ENCODE data around the gene ARHGEF18. TPM values are rescaled to one million over a fixed set of nuclear protein-coding genes. Genes with fewer than 3 reads are reported as not detected.

The ARHGEF18 gene
- total and polyA plus RNA-seq, 2 experiments from 2014 or later = 12.8 to 47.6 TPM

- DNase-seq (ENCODE audit: low spot score) (no peak), ATAC-seq (no peak)
- Mint-ChIP-seq H3K4me3 (no peak overlapping the region), H3K4me1 (peaks cover 9% of the 10 kb centered on the region; the same call in 2 of the 3 replicates), H3K27ac (no peak overlapping the region), H3K27me3 (ENCODE audit: insufficient read depth, low read depth, poor library complexity) (peaks cover 15% of the 10 kb centered on the region), H3K36me3 (ENCODE audit: low read depth) (no peaks in the 10 kb centered on the region), H3K9me3 (peaks cover 2% of the 10 kb centered on the region; the same call in 1 of the 3 replicates)
- Histone ChIP-seq H2AFZ (no peak overlapping the region), H3F3A (replicated peaks; ENCODE audit: low read depth) (no peaks in the 10 kb centered on the region), H3K27me3 (ENCODE audit: insufficient read depth) (no peaks in the 10 kb centered on the region), H3K4me1 (ENCODE audit: insufficient read depth) (no peaks in the 10 kb centered on the region; the same call in 1 of the 2 replicates), H4K20me1 (replicated peaks; ENCODE audit: insufficient read depth) (no peaks in the 10 kb centered on the region), H3K36me3 (ENCODE audit: insufficient read depth) (no peaks in the 10 kb centered on the region), H3K27ac (ENCODE audit: low read depth) (no peak overlapping the region), H3K79me2 (replicated peaks; ENCODE audit: insufficient read depth) (no peaks in the 10 kb centered on the region), H3K4me2 (no peak overlapping the region), H3K4me3 (no peak overlapping the region), H3K9me2 (ENCODE audit: insufficient read depth) (no peaks in the 10 kb centered on the region)
- TF ChIP-seq ETS1 (IDR thresholded peaks at IDR 0.05) (no peak), JUNB (IDR thresholded peaks at IDR 0.05; ENCODE audit: unreplicated experiment) (no peak), ZNF462 (CRISPR knock-in tag; IDR thresholded peaks at IDR 0.05) (no peak), POLR2AphosphoS5 (IDR thresholded peaks at IDR 0.05; ENCODE audit: low read depth) (no peak), EZH2 (IDR thresholded peaks at IDR 0.05; ENCODE audit: low read depth, unreplicated experiment) (no peak), EZH2phosphoT487 (IDR thresholded peaks at IDR 0.05; ENCODE audit: unreplicated experiment) (no peak), STAT1 (IDR thresholded peaks at IDR 0.05; ENCODE audit: unreplicated experiment) (no peak), NANOG (IDR thresholded peaks at IDR 0.05; ENCODE audit: borderline replicate concordance) (no peak), ZNF331 (CRISPR knock-in tag; IDR thresholded peaks at IDR 0.05; ENCODE audit: low read depth) (no peak), CREB1 (CRISPR knock-in tag; IDR thresholded peaks at IDR 0.05; ENCODE audit: low read depth) (no peak)
- TF ChIP-seq, protein P1, sequence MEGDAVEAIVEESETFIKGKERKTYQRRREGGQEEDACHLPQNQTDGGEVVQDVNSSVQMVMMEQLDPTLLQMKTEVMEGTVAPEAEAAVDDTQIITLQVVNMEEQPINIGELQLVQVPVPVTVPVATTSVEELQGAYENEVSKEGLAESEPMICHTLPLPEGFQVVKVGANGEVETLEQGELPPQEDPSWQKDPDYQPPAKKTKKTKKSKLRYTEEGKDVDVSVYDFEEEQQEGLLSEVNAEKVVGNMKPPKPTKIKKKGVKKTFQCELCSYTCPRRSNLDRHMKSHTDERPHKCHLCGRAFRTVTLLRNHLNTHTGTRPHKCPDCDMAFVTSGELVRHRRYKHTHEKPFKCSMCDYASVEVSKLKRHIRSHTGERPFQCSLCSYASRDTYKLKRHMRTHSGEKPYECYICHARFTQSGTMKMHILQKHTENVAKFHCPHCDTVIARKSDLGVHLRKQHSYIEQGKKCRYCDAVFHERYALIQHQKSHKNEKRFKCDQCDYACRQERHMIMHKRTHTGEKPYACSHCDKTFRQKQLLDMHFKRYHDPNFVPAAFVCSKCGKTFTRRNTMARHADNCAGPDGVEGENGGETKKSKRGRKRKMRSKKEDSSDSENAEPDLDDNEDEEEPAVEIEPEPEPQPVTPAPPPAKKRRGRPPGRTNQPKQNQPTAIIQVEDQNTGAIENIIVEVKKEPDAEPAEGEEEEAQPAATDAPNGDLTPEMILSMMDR (conservative IDR thresholded peaks at IDR 0.05; ENCODE audit: low read depth in 2 of 2) = no peak
- TF ChIP-seq, protein P2, sequence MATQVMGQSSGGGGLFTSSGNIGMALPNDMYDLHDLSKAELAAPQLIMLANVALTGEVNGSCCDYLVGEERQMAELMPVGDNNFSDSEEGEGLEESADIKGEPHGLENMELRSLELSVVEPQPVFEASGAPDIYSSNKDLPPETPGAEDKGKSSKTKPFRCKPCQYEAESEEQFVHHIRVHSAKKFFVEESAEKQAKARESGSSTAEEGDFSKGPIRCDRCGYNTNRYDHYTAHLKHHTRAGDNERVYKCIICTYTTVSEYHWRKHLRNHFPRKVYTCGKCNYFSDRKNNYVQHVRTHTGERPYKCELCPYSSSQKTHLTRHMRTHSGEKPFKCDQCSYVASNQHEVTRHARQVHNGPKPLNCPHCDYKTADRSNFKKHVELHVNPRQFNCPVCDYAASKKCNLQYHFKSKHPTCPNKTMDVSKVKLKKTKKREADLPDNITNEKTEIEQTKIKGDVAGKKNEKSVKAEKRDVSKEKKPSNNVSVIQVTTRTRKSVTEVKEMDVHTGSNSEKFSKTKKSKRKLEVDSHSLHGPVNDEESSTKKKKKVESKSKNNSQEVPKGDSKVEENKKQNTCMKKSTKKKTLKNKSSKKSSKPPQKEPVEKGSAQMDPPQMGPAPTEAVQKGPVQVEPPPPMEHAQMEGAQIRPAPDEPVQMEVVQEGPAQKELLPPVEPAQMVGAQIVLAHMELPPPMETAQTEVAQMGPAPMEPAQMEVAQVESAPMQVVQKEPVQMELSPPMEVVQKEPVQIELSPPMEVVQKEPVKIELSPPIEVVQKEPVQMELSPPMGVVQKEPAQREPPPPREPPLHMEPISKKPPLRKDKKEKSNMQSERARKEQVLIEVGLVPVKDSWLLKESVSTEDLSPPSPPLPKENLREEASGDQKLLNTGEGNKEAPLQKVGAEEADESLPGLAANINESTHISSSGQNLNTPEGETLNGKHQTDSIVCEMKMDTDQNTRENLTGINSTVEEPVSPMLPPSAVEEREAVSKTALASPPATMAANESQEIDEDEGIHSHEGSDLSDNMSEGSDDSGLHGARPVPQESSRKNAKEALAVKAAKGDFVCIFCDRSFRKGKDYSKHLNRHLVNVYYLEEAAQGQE (IDR thresholded peaks at IDR 0.05; ENCODE audit: unreplicated experiment) = no peak
Measured at GRCh38 chr19:7385062-7385461, 36.3 kb downstream of the ARHGEF18 start.
